ENCODE data around the gene USP35. TPM values are rescaled to one million over a fixed set of nuclear protein-coding genes. Genes with fewer than 3 reads are reported as not detected.

The USP35 gene
- polyA plus RNA-seq, 1 of the 3 experiments (the other 2 are of a cell fraction), result 8.4 TPM

DNA sequence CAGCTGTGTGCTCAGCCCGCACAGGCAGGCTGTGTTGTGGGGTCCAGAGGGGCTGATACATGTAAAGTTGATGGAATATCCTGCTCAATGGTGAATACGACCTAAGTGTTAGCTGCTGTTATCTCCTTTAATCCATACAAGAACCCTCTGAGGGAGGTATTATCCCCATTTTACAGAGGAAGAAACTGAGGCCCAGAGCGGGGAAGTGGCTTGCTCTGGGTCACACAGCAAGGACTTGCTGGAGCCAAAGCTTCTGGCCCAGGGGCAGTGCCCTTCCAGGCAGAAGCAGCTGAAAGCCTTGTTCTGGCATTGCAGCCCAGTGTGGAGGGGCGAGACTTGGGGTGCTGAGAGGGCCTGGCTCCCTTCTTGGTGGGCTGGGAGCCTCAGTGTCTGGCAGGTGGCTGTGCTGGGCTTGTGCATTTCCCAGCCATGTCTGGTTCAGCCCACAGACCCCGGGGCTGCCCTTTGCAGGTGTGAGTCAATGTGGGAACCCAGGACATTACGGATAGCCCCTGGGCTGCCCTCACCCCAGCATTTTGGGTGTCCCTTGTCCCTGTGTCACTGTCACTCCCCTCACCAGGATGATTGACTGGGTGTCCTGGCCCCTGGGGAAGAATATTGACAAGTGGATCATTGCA is 10.4 kb downstream of the USP35 start:
- H3K27me3 ChIP-seq (ENCODE audit: insufficient read depth), result no peaks in the 10 kb centered on the region
- H3K9me3 ChIP-seq, result no peaks in the 10 kb centered on the region
- H3K4me2 ChIP-seq, result no peak overlapping the region
- no peak overlapping the region for H3K9ac ChIP-seq
- no peak overlapping the region for H2AFZ ChIP-seq (ENCODE audit: low read depth)
- no peak overlapping the region for H3K27ac ChIP-seq (ENCODE audit: low read depth in 2 of 2, low read length in 1 of 2)
- WGBS (ENCODE audit: low lambda C conversion rate), result 73% methylated on average over 2 of the region's 6 CpGs
- TF ChIP-seq FOSL2 (IDR thresholded peaks at IDR 0.05; ENCODE audit: borderline replicate concordance, low read depth) (no peak), TAF1 (IDR thresholded peaks at IDR 0.05; ENCODE audit: borderline replicate concordance, low read depth, low read length) (no peak), MXI1 (IDR thresholded peaks at IDR 0.05; ENCODE audit: low read depth, low read length) (no peak), MAX (IDR thresholded peaks at IDR 0.05; ENCODE audit: low read depth) (no peak), RFX5 (IDR thresholded peaks at IDR 0.05; ENCODE audit: low read length) (no peak)
- H4K20me1 ChIP-seq (ENCODE audit: insufficient read depth), result 0 out of 2 replicates have a peak, but pooled peaks cover 2% of the 10 kb centered on the region
- POLR2A ChIA-PET, result no interaction called here
- peaks cover 10% of the 10 kb centered on the region; the same call in 1 of the 2 replicates for H3K79me2 ChIP-seq (ENCODE audit: insufficient read depth)
- peaks cover 0 to 35% of the 10 kb centered on the region in 2 experiments for H3K36me3 ChIP-seq (replicated peaks in 1 of 2; ENCODE audit: control insufficient read depth in 1 of 2, insufficient read depth in 2 of 2, low read length in 1 of 2)
- H3K9me2 ChIP-seq, result no peaks in the 10 kb centered on the region
- no peak overlapping the region for H3K4me3 ChIP-seq (ENCODE audit: low read depth in 2 of 2, low read length in 1 of 2)
- no peaks in the 10 kb centered on the region; a peak in 1 of 4 replicates for H3K4me1 ChIP-seq (ENCODE audit: control insufficient read depth in 1 of 2, insufficient read depth in 2 of 2, low read depth in 1 of 2, low read length in 1 of 2)
- CTCF ChIA-PET, result interaction anchor here (1.1 kb wide), 1 partner anchor 9 kb away, joined by 3 read pairs; no protein-coding TSS in a partner anchor
- DNase-seq, result no peak
- no peaks in the 10 kb centered on the region for H3F3A ChIP-seq (replicated peaks; ENCODE audit: insufficient read depth)

DNA sequence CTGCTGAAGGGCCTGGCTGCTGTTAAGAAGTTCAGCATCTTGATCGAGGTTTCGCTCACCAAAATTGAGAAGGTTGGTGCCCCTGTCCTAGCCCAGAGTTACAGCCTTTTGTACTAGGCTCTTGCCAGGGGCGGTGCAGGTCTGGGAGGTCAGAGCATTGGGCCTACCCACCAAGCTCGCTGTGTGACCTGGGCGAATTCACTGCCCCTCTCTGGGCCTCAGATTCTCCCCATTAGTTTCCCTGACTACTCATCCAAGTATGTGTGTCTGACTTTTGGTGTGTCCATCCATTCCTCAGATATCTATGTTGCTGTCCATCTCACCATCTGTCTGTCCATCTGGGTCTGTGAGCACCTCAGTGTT is 10.9 kb downstream of the USP35 start:
- no peaks in the 10 kb centered on the region; a peak in 1 of 4 replicates for H3K4me1 ChIP-seq (ENCODE audit: control insufficient read depth in 1 of 2, insufficient read depth in 2 of 2, low read depth in 1 of 2, low read length in 1 of 2)
- H3F3A ChIP-seq (replicated peaks; ENCODE audit: insufficient read depth), result no peaks in the 10 kb centered on the region
- H4K20me1 ChIP-seq (ENCODE audit: insufficient read depth), result 0 out of 2 replicates have a peak, but pooled peaks cover 2% of the 10 kb centered on the region
- H3K27me3 ChIP-seq (ENCODE audit: insufficient read depth), result no peaks in the 10 kb centered on the region
- H3K79me2 ChIP-seq (ENCODE audit: insufficient read depth), result peaks cover 7% of the 10 kb centered on the region; the same call in 1 of the 2 replicates
- no peak overlapping the region for H3K4me3 ChIP-seq (ENCODE audit: low read depth in 2 of 2, low read length in 1 of 2)
- no peak overlapping the region for H2AFZ ChIP-seq (ENCODE audit: low read depth)
- H3K9me3 ChIP-seq, result no peaks in the 10 kb centered on the region
- ChIA-PET POLR2A (no interaction called here), CTCF (interaction anchor here (1.1 kb wide), 1 partner anchor 9 kb away, joined by 3 read pairs; no protein-coding TSS in a partner anchor)
- no peaks in the 10 kb centered on the region for H3K9me2 ChIP-seq
- TF ChIP-seq, protein P1, sequence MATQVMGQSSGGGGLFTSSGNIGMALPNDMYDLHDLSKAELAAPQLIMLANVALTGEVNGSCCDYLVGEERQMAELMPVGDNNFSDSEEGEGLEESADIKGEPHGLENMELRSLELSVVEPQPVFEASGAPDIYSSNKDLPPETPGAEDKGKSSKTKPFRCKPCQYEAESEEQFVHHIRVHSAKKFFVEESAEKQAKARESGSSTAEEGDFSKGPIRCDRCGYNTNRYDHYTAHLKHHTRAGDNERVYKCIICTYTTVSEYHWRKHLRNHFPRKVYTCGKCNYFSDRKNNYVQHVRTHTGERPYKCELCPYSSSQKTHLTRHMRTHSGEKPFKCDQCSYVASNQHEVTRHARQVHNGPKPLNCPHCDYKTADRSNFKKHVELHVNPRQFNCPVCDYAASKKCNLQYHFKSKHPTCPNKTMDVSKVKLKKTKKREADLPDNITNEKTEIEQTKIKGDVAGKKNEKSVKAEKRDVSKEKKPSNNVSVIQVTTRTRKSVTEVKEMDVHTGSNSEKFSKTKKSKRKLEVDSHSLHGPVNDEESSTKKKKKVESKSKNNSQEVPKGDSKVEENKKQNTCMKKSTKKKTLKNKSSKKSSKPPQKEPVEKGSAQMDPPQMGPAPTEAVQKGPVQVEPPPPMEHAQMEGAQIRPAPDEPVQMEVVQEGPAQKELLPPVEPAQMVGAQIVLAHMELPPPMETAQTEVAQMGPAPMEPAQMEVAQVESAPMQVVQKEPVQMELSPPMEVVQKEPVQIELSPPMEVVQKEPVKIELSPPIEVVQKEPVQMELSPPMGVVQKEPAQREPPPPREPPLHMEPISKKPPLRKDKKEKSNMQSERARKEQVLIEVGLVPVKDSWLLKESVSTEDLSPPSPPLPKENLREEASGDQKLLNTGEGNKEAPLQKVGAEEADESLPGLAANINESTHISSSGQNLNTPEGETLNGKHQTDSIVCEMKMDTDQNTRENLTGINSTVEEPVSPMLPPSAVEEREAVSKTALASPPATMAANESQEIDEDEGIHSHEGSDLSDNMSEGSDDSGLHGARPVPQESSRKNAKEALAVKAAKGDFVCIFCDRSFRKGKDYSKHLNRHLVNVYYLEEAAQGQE (IDR thresholded peaks at IDR 0.05; ENCODE audit: low read depth, low read length), result no peak
- TF ChIP-seq PBX3 (IDR thresholded peaks at IDR 0.05), result no peak
- no peak overlapping the region for H3K27ac ChIP-seq (ENCODE audit: low read depth in 2 of 2, low read length in 1 of 2)
- WGBS (ENCODE audit: low lambda C conversion rate), result 94% methylated on average over 3 of the region's 5 CpGs
- no peak for DNase-seq
- H3K36me3 ChIP-seq (replicated peaks in 1 of 2; ENCODE audit: control insufficient read depth in 1 of 2, insufficient read depth in 2 of 2, low read length in 1 of 2), result peaks cover 0 to 35% of the 10 kb centered on the region in 2 experiments
- no peak overlapping the region for H3K9ac ChIP-seq
- H3K4me2 ChIP-seq, result no peak overlapping the region

Data from SK-N-SH (cell line).